GM23338 (cell line): ENCODE data around the gene PHF1. TPM values are rescaled to one million over a fixed set of nuclear protein-coding genes. Genes with fewer than 3 reads are reported as not detected.

Experiments
- ATAC-seq: fragments of 200-7000 bp; cut with Tn5 transposase; 3 replicates; pipeline ENCODE4 v1.9.1; 2020
- DNase-seq: peaks from one replicate; pipeline ENCODE4 v3.0.0-alpha.2; 2015; ENCODE audit warnings: low spot score
- H2AFZ ChIP-seq: fragments of 200-600 bp; sonication (generic); 2 replicates; pipeline ENCODE4 v1.8.0; 2016; ENCODE audit warnings: antibody characterized with exemption, mild to moderate bottlenecking, moderate library complexity
- H3F3A ChIP-seq: fragments of 200-600 bp; sonication (generic); replicated peaks from 2 replicates; pipeline ENCODE4 v1.8.0; 2017; ENCODE audit warnings: antibody characterized with exemption, mixed run types, low read depth
- H3K27ac ChIP-seq: fragments of 200-600 bp; sonication (generic); 2 replicates; pipeline ENCODE4 v1.6.1; 2016; ENCODE audit warnings: low read depth
- H3K27me3 ChIP-seq: fragments of 200-600 bp; sonication (generic); 2 replicates; pipeline ENCODE4 v1.8.0; 2016; ENCODE audit warnings: mild to moderate bottlenecking, mixed run types, moderate library complexity; ENCODE audit not compliant: insufficient read depth
- H3K36me3 ChIP-seq: fragments of 200-600 bp; sonication (generic); 2 replicates; pipeline ENCODE4 v1.8.0; 2016; ENCODE audit warnings: mild to moderate bottlenecking; ENCODE audit not compliant: insufficient read depth
- H3K4me1 ChIP-seq: fragments of 200-600 bp; sonication (generic); 2 replicates; pipeline ENCODE4 v1.8.0; 2016; ENCODE audit warnings: mild to moderate bottlenecking, moderate library complexity; ENCODE audit not compliant: insufficient read depth
- H3K4me2 ChIP-seq: fragments of 200-600 bp; sonication (generic); 2 replicates; pipeline ENCODE4 v1.7.1; 2017; ENCODE audit warnings: mixed run types
- H3K4me3 ChIP-seq: fragments of 200-600 bp; sonication (generic); 2 replicates; pipeline ENCODE4 v1.6.1; 2016; ENCODE audit warnings: mixed run types
- H3K79me2 ChIP-seq: fragments of 200-600 bp; sonication (generic); replicated peaks from 2 replicates; pipeline ENCODE4 v1.8.0; 2017; ENCODE audit warnings: mild to moderate bottlenecking; ENCODE audit not compliant: insufficient read depth
- H3K9me2 ChIP-seq: fragments of 200-600 bp; sonication (generic); 2 replicates; pipeline ENCODE4 v1.8.0; 2017; ENCODE audit not compliant: insufficient read depth
- H4K20me1 ChIP-seq: fragments of 200-600 bp; sonication (generic); replicated peaks from 2 replicates; pipeline ENCODE4 v1.8.0; 2017; ENCODE audit warnings: mild to moderate bottlenecking; ENCODE audit not compliant: insufficient read depth
- H3K27ac Mint-ChIP-seq: 2 replicates; pipeline ENCODE4 v1.8.0; 2020; ENCODE audit warnings: inconsistent platforms, mild to moderate bottlenecking, moderate library complexity, mixed read lengths
- H3K27me3 Mint-ChIP-seq: 3 replicates; pipeline ENCODE4 v1.8.0; 2022; ENCODE audit warnings: low read depth, mild to moderate bottlenecking, moderate library complexity, mixed read lengths, inconsistent platforms; ENCODE audit not compliant: insufficient read depth, poor library complexity
- H3K36me3 Mint-ChIP-seq: 3 replicates; pipeline ENCODE4 v1.8.0; 2021; ENCODE audit warnings: low read depth, mild to moderate bottlenecking, inconsistent platforms, moderate library complexity, mixed read lengths
- H3K4me1 Mint-ChIP-seq: 3 replicates; pipeline ENCODE4 v1.8.0; 2020; ENCODE audit warnings: mild to moderate bottlenecking, inconsistent platforms, mixed read lengths
- H3K4me3 Mint-ChIP-seq: 3 replicates; pipeline ENCODE4 v1.8.0; 2021; ENCODE audit warnings: moderate library complexity, mild to moderate bottlenecking, inconsistent platforms, mixed read lengths
- H3K9me3 Mint-ChIP-seq: 3 replicates; pipeline ENCODE4 v1.8.0; 2020; ENCODE audit warnings: moderate library complexity, mild to moderate bottlenecking, inconsistent platforms, mixed read lengths
- CREB1 ChIP-seq: fragments of 250-450 bp; sonication (Bioruptor Pico); IDR thresholded peaks from 2 replicates; pipeline ENCODE4 v1.5.0; 2020; ENCODE audit warnings: low read depth, mild to moderate bottlenecking, moderate library complexity
- CTCF ChIP-seq, 2 experiments: fragments of 200-600 bp in 1 of 2; sonication (generic) in 1 of 2; conservative IDR thresholded peaks; 2 replicates each; pipeline versions ENCODE4 v1.5.1 to v1.6.1; 2016 to 2017; ENCODE audit warnings: antibody characterized with exemption in 2 of 2, low read depth in 2 of 2, mild to moderate bottlenecking in 2 of 2, moderate library complexity in 1 of 2
- ETS1 ChIP-seq: IDR thresholded peaks from 2 replicates; pipeline ENCODE4 v1.6.1; 2016; ENCODE audit warnings: antibody characterized with exemption
- EZH2 ChIP-seq: fragments of 200-600 bp; sonication (generic); IDR thresholded peaks from one replicate; pipeline ENCODE4 v1.8.0; 2017; ENCODE audit warnings: antibody characterized with exemption, mild to moderate bottlenecking, low read depth; ENCODE audit not compliant: unreplicated experiment
- EZH2phosphoT487 ChIP-seq: fragments of 200-600 bp; sonication (generic); IDR thresholded peaks from one replicate; pipeline ENCODE4 v1.8.1; 2018; ENCODE audit warnings: antibody characterized with exemption; ENCODE audit not compliant: unreplicated experiment
- JUNB ChIP-seq: IDR thresholded peaks from one replicate; pipeline ENCODE4 v1.6.1; 2016; ENCODE audit warnings: antibody characterized with exemption; ENCODE audit not compliant: unreplicated experiment
- NANOG ChIP-seq: IDR thresholded peaks from 2 replicates; pipeline ENCODE4 v1.6.1; 2016; ENCODE audit warnings: antibody characterized with exemption, borderline replicate concordance
- POLR2AphosphoS5 ChIP-seq: IDR thresholded peaks from 2 replicates; pipeline ENCODE4 v1.6.1; 2016; ENCODE audit warnings: antibody characterized with exemption, low read depth
- REST ChIP-seq: IDR thresholded peaks from one replicate; pipeline ENCODE4 v1.6.1; 2018; ENCODE audit warnings: antibody characterized with exemption; ENCODE audit not compliant: unreplicated experiment
- STAT1 ChIP-seq: IDR thresholded peaks from one replicate; pipeline ENCODE4 v1.6.1; 2016; ENCODE audit warnings: antibody characterized with exemption; ENCODE audit not compliant: unreplicated experiment
- ZNF114 ChIP-seq: fragments of 250-450 bp; sonication (Bioruptor Pico); IDR thresholded peaks from 2 replicates; pipeline ENCODE4 v1.5.0; 2020; ENCODE audit warnings: mild to moderate bottlenecking, moderate library complexity
- polyA plus RNA-seq: library from polyadenylated mRNA; unstranded; fragments of >200 nt; fragmentation: Nextera tagmentation; extraction: Ambion mirVana; gene quantifications from 2 replicates; pipeline ENCODE4 v1.2.1, GENCODE V29; 2016
- total RNA-seq: library from RNA; depleted of rRNA; stranded (reverse); fragments of >200 nt; shearing (Covaris generic); gene quantifications from 2 replicates; pipeline ENCODE4 v1.2.3, GENCODE V29; 2014

The PHF1 gene
- total and polyA plus RNA-seq, 2 experiments from 2014 or later, result 29.4 to 46.7 TPM

GRCh38 chr6:33442283-33442682, 31.5 kb downstream of the PHF1 start (continued):
- TF ChIP-seq CTCF (conservative IDR thresholded peaks at IDR 0.05; ENCODE audit: low read depth in 2 of 2), result no peak
- TF ChIP-seq REST, result no peak
- no peak for TF ChIP-seq EZH2
- TF ChIP-seq ZNF114 (CRISPR knock-in tag), result no peak
- no peak for TF ChIP-seq STAT1
- no peak for TF ChIP-seq ETS1
- no peak for TF ChIP-seq EZH2phosphoT487
- no peak for TF ChIP-seq POLR2AphosphoS5
- TF ChIP-seq NANOG, result no peak
- no peak for TF ChIP-seq CREB1
- no peak for TF ChIP-seq JUNB

GRCh38 chr6:33443025-33443424, 32.2 kb downstream of the PHF1 start:
- H3K27ac Mint-ChIP-seq, result no peak overlapping the region
- Histone ChIP-seq H3K4me2 (no peak overlapping the region), H4K20me1 (peaks cover 5% of the 10 kb centered on the region), H3K9me2 (no peaks in the 10 kb centered on the region), H3K36me3 (peaks cover 47% of the 10 kb centered on the region), H2AFZ (no peak overlapping the region), H3K27ac (no peak overlapping the region), H3F3A (no peaks in the 10 kb centered on the region), H3K4me3 (no peak overlapping the region), H3K4me1 (no peaks in the 10 kb centered on the region), H3K27me3 (no peaks in the 10 kb centered on the region), H3K79me2 (no peaks in the 10 kb centered on the region; the same call in 1 of the 2 replicates)
- DNase-seq (no peak), ATAC-seq (no peak)
- no peaks in the 10 kb centered on the region; the same call in 2 of the 3 replicates for H3K9me3 Mint-ChIP-seq
- no peak overlapping the region for H3K4me3 Mint-ChIP-seq
- peaks cover 14% of the 10 kb centered on the region for H3K4me1 Mint-ChIP-seq
- peaks cover 24% of the 10 kb centered on the region for H3K27me3 Mint-ChIP-seq
- H3K36me3 Mint-ChIP-seq, result peaks cover 98% of the 10 kb centered on the region
- TF ChIP-seq STAT1, result no peak
- no peak for TF ChIP-seq ZNF114 (CRISPR knock-in tag)
- TF ChIP-seq NANOG, result no peak
- no peak for TF ChIP-seq EZH2
- TF ChIP-seq REST, result no peak
- TF ChIP-seq ETS1, result no peak
